ENCODE data around the gene MIER2.

MIER2 gene

GRCh38 chr19:307111-307531 lies 37.5 kb downstream of the MIER2 start:
- H3K4me3 ChIP-seq (ENCODE audit: low read depth, low read length) = no peak overlapping the region
- DNase-seq (ENCODE audit: low read depth) = no peak
- TF ChIP-seq, protein P1, sequence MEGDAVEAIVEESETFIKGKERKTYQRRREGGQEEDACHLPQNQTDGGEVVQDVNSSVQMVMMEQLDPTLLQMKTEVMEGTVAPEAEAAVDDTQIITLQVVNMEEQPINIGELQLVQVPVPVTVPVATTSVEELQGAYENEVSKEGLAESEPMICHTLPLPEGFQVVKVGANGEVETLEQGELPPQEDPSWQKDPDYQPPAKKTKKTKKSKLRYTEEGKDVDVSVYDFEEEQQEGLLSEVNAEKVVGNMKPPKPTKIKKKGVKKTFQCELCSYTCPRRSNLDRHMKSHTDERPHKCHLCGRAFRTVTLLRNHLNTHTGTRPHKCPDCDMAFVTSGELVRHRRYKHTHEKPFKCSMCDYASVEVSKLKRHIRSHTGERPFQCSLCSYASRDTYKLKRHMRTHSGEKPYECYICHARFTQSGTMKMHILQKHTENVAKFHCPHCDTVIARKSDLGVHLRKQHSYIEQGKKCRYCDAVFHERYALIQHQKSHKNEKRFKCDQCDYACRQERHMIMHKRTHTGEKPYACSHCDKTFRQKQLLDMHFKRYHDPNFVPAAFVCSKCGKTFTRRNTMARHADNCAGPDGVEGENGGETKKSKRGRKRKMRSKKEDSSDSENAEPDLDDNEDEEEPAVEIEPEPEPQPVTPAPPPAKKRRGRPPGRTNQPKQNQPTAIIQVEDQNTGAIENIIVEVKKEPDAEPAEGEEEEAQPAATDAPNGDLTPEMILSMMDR (IDR thresholded peaks at IDR 0.05; ENCODE audit: insufficient read depth, low read depth, low read length, missing control alignments) = no peak

GRCh38 chr19:306151-306900 lies 38.3 kb downstream of the MIER2 start:
- TF ChIP-seq, protein P1 (IDR thresholded peaks at IDR 0.05; ENCODE audit: insufficient read depth, low read depth, low read length, missing control alignments) = no peak
- no peak overlapping the region for H3K4me3 ChIP-seq (ENCODE audit: low read depth, low read length)
- DNase-seq (ENCODE audit: low read depth) = no peak

DNA sequence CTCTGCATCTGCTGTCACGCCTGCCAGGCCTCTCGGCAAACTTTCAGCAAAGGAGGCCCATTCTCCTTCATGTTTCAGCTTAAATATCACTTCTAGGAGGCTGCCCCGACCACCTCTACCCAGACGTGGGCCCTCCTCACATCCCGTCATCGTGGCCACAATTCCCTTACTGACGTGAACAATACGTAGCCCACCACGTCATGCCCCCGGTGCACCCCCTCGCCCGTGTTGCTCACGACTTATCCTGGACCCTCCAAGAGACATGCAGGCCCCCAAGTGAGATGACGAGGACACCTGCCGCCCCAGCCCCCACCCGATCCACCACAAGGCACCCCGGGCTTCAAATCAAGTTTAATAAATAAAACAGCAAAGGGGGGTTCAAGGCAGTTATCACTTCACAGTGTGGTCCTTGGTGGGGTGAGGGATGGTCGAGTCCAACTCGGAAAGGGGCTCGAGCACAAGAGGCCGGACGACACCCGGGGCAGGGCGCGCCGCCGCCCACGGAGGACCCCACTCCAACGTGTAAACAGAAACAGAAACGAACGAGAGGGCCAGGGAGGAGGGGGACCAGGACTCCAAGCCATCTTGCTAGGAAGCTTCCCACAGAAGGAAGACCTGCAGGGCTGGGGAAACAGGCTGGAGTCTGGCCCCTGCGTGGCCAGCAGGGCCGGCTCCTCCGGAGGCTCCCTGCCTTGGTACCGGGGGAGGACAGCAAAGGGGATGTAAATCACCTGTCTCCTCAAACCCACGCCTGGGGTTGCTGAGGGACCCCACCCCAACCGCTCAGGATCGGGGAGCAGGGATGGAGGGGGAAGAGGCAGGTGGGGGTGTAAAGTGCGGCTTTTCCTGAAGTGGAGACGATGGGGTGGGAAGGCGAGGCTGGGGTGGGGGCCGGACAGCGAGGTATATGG lies 39.1 kb downstream of the MIER2 start:
- no peak for DNase-seq (ENCODE audit: low read depth)
- TF ChIP-seq, protein P1 (IDR thresholded peaks at IDR 0.05; ENCODE audit: insufficient read depth, low read depth, low read length, missing control alignments) = no peak
- H3K4me3 ChIP-seq (ENCODE audit: low read depth, low read length) = no peak overlapping the region

DNA sequence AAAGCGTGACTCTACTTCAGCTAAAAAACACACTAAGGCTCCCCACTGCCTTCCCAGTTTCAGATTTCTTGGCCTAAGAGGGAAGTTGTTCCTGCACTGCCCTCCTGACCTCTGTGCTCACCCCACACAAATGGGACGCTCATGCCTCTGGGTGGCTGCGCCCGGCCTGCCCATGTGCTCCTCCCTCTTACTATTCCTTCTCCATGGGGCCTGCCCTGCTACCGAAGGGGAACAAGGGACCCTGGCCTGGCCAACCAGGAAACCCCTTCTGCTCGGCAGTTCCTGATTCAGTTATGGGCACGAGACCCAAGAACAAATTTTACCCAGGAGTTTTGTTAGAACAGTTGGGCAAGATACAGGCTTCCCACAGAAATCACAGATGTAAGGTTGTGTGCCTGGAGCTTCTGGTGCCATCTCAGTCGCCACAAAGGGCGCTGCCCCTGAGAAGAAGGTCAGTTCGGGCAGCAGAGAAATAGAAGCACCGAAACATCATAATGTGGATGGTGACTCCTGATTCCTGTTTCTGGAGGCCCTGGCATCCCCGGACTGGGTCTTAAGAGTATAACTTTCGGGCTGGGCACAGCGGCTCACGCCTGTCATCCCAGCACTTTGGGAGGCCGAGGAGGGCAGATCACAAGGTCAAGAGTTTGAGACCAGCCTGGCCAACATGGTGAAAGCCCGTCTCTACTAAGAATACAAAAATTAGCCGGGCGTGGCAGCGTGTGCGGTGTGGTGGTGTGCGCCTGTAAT lies 47.9 kb downstream of the MIER2 start:
- H3K4me3 ChIP-seq (ENCODE audit: low read depth, low read length) = no peak overlapping the region
- DNase-seq (ENCODE audit: low read depth) = no peak
- TF ChIP-seq, protein P1 (IDR thresholded peaks at IDR 0.05; ENCODE audit: insufficient read depth, low read depth, low read length, missing control alignments) = no peak

- no peak for DNase-seq (ENCODE audit: low read depth)
- no peak overlapping the region for H3K4me3 ChIP-seq (ENCODE audit: low read depth, low read length)
- TF ChIP-seq, protein P1 (IDR thresholded peaks at IDR 0.05; ENCODE audit: insufficient read depth, low read depth, low read length, missing control alignments) = no peak
These were observed 48.8 kb downstream of the MIER2 start for GRCh38 chr19:295687-296370.
